A549 treated with RU486 at 1 μM for 4 hours (cell line): ENCODE results near the gene PGM5. TPM values are rescaled to one million over a fixed set of nuclear protein-coding genes. Genes with fewer than 3 reads are reported as not detected.

Experiments
- total RNA-seq: library from RNA; stranded (reverse); fragments of 200-300 nt; extraction: Qiagen RNA extraction; gene quantifications from 5 replicates; pipeline ENCODE4 v1.2.3, GENCODE V29; 2022; ENCODE audit warnings: low read depth

The PGM5 gene
- total RNA-seq, result not detected in 5 replicates

DNA sequence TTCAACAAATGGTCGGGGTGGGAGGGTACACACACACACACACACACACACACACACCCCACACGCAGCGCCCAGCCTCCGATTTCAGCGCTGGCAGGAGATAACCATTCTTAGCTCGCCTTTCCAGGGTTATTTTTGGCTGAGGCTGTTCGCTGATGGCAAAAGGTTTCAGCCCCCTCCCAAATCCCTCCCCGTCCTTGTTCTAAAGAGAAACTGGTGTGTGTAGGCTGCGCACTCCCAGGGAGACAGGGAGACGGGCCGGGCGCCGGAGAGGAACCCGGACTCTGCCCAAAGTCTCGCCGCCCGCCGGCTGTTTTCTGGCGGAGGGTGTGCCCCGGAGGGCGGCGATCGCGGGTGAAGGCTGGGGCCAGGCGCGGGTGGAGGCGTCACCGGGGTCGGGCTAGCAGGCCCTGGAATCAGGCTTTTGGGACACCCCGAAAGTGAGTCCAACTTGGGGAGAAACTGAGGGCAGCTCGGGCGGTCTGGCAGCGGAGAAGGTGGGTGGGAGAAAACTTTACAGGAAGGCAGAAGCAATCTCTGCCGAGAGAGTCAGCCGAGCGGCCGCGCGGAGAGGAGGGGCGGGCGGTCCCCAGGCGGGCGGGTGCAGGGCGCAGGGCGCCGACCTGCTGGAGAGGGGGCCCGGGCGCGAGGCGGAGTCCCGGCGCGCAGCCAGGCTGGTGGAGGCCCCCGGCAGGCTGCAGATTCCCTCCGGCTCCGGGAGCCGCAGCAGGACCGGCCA lies at the start of gene PGM5:
TSS of gene PGM5 (plus strand) at position 232 of the 739 bp plus-strand sequence. CDS start 517 bp downstream, outside the sequence.

DNA sequence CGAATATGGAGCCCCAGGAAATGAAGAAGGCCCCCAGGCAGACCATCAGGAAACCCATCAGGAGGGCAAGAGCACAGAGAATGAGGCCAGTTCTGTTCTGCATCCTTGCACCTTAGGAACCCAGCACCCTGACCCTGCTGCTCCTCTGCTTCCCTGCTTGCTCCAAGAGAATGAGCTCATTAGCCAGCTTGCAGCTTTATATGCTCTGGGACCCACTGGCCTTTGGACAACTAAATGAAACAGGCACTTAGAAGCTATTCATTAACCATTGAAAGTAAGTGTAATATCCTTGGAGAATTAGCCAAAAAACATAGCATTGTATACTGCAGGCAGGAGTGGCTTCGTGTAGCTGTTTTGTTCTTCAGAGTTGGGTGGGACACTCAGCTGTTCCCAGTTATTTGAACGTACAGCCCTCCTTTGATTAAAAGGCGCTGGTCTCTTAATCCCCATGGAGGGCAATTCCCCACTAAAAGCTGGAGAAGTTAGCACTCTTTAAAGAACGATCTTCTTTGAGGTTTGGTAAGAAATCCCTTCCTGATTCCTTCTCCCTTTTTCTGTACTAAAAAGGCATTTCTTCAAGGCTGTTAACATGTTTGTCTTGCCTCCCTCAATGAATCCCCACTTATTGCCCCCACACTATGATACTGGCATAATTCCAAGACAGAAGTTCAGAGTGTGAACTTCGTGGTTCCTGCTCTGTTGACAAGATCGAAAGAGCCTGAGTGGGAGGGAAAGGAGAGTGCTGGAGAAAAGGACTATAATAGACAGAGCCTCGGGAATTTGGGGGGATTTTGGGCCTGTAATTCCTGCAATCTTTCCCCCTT lies 184.5 kb downstream of the PGM5 start, which contains the start of gene TMEM252:
TSS of gene TMEM252 (minus strand) at position 172 of the 824 bp plus-strand sequence. CDS start at position 103, 69 bp downstream.

Other genes starting within 250 kb of the PGM5 start
- gene ZNG1C, start 114.6 kb upstream of the PGM5 start, total RNA-seq, result 53.1 to 88.0 TPM (median 75.4 TPM) in 5 replicates
- gene FOXD4L3, start 53.7 kb upstream of the PGM5 start, total RNA-seq, result 0.07 to 0.29 TPM (median 0.09 TPM) in 5 replicates
- not detected in 5 replicates for gene TMEM252, start 184.3 kb downstream of the PGM5 start, total RNA-seq